PC-3 (cell line): ENCODE measurements around the gene TOMM34.

Experiments used
- CTCF ChIP-seq: fragments of 300-600 bp; sonication (generic); conservative IDR thresholded peaks from 2 replicates; pipeline ENCODE4 v1.5.1; 2017; ENCODE audit warnings: antibody characterized with exemption, low read depth, mild to moderate bottlenecking, low read length
- EZH2 ChIP-seq: fragments of 300-600 bp; sonication (generic); IDR thresholded peaks from one replicate; pipeline ENCODE4 v1.6.1; 2017; ENCODE audit warnings: antibody characterized with exemption, mild to moderate bottlenecking, low read length; ENCODE audit not compliant: unreplicated experiment

- TF ChIP-seq CTCF (no peak), EZH2 (no peak)
Observed at GRCh38 chr20:44948107-44948506, 12.1 kb downstream of the TOMM34 start.
